Ovary (tissue), 3 donors: ENCODE measurements around the gene ASB4.

ENCODE experiments used
- CTCF ChIP-seq, 3 donors: fragments of 450-650 bp in 2 of 3; fragments of 200-600 bp in 1 of 3; IDR thresholded peaks; one replicate each; pipeline versions ENCODE4 v1.5.1 to v1.8.0; 2016 to 2022; ENCODE audit warnings: antibody characterized with exemption in 3 of 3, mild to moderate bottlenecking in 1 of 3
- EP300 ChIP-seq: sonication (generic); formaldehyde crosslinking; IDR thresholded peaks from one replicate; pipeline ENCODE4 v1.6.1; 2017; ENCODE audit warnings: antibody characterized with exemption
- POLR2A ChIP-seq: fragments of 450-650 bp; IDR thresholded peaks from one replicate; pipeline ENCODE4 v1.6.1; 2017; ENCODE audit warnings: antibody characterized with exemption, mild to moderate bottlenecking, moderate library complexity
- donor health status: DM: no; HTN: no; CAD: no.

GRCh38 chr7:95481271-95482165 lies 4.2 kb upstream of the ASB4 start:
- TF ChIP-seq POLR2A (no peak), CTCF (IDR thresholded peaks at IDR 0.05) (no peak), EP300 (no peak)
